B cell (primary cell): Measurements from ENCODE around the gene USH1C. TPM values are rescaled to one million over a fixed set of nuclear protein-coding genes. Genes with fewer than 3 reads are reported as not detected.

Experiments used
- ATAC-seq: fragments of 200-7000 bp; cut with Tn5 transposase; one replicate; pipeline ENCODE4 v1.10.0; 2021; ENCODE audit warnings: low read depth, mild to moderate bottlenecking, moderate number of reproducible peaks, moderate library complexity
- CTCF ChIA-PET: fragments of 350-600 bp; sonication (Branson Sonifier 250); formaldehyde crosslinking; loops from one replicate; lab custom pipeline; 2021; ENCODE audit warnings: antibody characterized with exemption, inconsistent platforms; lab: Charles Lee
- POLR2A ChIA-PET: fragments of 350-600 bp; sonication (Branson Sonifier 250); formaldehyde crosslinking; loops from one replicate; lab custom pipeline; 2021; ENCODE audit warnings: antibody characterized with exemption; lab: Charles Lee
- DNase-seq: peaks from one replicate; pipeline ENCODE4 v3.0.0; 2013
- H2AFZ ChIP-seq: 2 replicates; pipeline ENCODE4 v1.6.1; 2012; ENCODE audit warnings: mild to moderate bottlenecking, low read depth, low read length; ENCODE audit not compliant: insufficient read depth, poor library complexity, severe bottlenecking
- H3K27ac ChIP-seq, 2 donors: 1 replicate in 1 of 2; 2 replicates in 1 of 2; pipeline ENCODE4 v1.5.1; 2012 to 2013; ENCODE audit warnings: low read length in 2 of 2, mild to moderate bottlenecking in 2 of 2, moderate library complexity in 1 of 2
- H3K27me3 ChIP-seq, 4 experiments: fragments of 200-600 bp in 1 of 4; sonication (generic) in 1 of 4; replicated peaks in 1 of 4; 1 replicate in 2 of 4; 2 replicates in 2 of 4; pipeline versions ENCODE4 v1.6.1 to v1.7.0; 2013 to 2016; ENCODE audit warnings: low read length in 3 of 4, mild to moderate bottlenecking in 2 of 4, mixed read lengths in 1 of 4, moderate library complexity in 1 of 4; ENCODE audit not compliant: insufficient read depth in 4 of 4, control insufficient read depth in 3 of 4; ENCODE audit errors: control extremely low read depth in 1 of 4
- H3K36me3 ChIP-seq, 2 experiments: replicated peaks in 1 of 2; 1 replicate in 1 of 2; 2 replicates in 1 of 2; pipeline versions ENCODE4 v1.6.1 to v1.7.1; 2013; ENCODE audit warnings: low read length in 1 of 2; ENCODE audit not compliant: insufficient read depth in 2 of 2, control insufficient read depth in 1 of 2; ENCODE audit errors: control extremely low read depth in 1 of 2, extremely low read depth in 1 of 2
- H3K4me1 ChIP-seq, 2 donors: fragments of 200-600 bp in 1 of 2; sonication (generic) in 1 of 2; 1 replicate in 1 of 2; 2 replicates in 1 of 2; pipeline versions ENCODE4 v1.5.1 to v1.6.1; 2013 to 2017; ENCODE audit warnings: low read length in 2 of 2; ENCODE audit not compliant: control insufficient read depth in 2 of 2, insufficient read depth in 2 of 2
- H3K4me2 ChIP-seq: replicated peaks from 2 replicates; pipeline ENCODE3; 2012; ENCODE audit warnings: mild to moderate bottlenecking, low read depth, low read length; ENCODE audit not compliant: poor library complexity, severe bottlenecking
- H3K4me3 ChIP-seq, 5 experiments: fragments of 200-600 bp in 1 of 5; sonication (generic) in 1 of 5; 1 replicate in 3 of 5; 2 replicates in 2 of 5; pipeline versions ENCODE4 v1.5.1 to v1.7.0; 2011 to 2016; ENCODE audit warnings: low read length in 4 of 5, mild to moderate bottlenecking in 4 of 5, low read depth in 2 of 5, control low read depth in 1 of 5, moderate library complexity in 1 of 5; ENCODE audit not compliant: insufficient read depth in 1 of 5; ENCODE audit errors: control extremely low read depth in 1 of 5, extremely low read depth in 1 of 5
- H3K79me2 ChIP-seq: fragments of 200-600 bp; sonication (generic); one replicate; pipeline ENCODE4 v1.6.0; 2016; ENCODE audit warnings: low read length; ENCODE audit not compliant: control insufficient read depth, insufficient read depth
- H3K9ac ChIP-seq: fragments of 200-600 bp; sonication (generic); 2 replicates; pipeline ENCODE4 v1.6.1; 2017; ENCODE audit warnings: mild to moderate bottlenecking, low read length, moderate library complexity
- H3K9me3 ChIP-seq, 3 donors: one replicate each; pipeline versions ENCODE4 v1.6.1 to v1.7.1; 2013; ENCODE audit warnings: low read length in 2 of 3; ENCODE audit not compliant: control insufficient read depth in 2 of 3, insufficient read depth in 1 of 3; ENCODE audit errors: control extremely low read depth in 1 of 3
- H4K20me1 ChIP-seq: 2 replicates; pipeline ENCODE4 v1.6.0; 2012; ENCODE audit warnings: mild to moderate bottlenecking, low read length; ENCODE audit not compliant: insufficient read depth, control insufficient read depth, poor library complexity, severe bottlenecking
- H3K27ac Mint-ChIP-seq: one replicate; pipeline ENCODE4 v1.8.0; 2021; ENCODE audit warnings: mixed read lengths
- H3K27me3 Mint-ChIP-seq: one replicate; pipeline ENCODE4 v1.8.0; 2021; ENCODE audit warnings: mixed read lengths
- H3K4me1 Mint-ChIP-seq: one replicate; pipeline ENCODE4 v1.8.0; 2021; ENCODE audit warnings: mixed read lengths
- H3K4me3 Mint-ChIP-seq: one replicate; pipeline ENCODE4 v1.8.0; 2021; ENCODE audit warnings: mixed read lengths
- H3K9me3 Mint-ChIP-seq: one replicate; pipeline ENCODE4 v1.8.0; 2022; ENCODE audit warnings: mixed read lengths; ENCODE audit not compliant: insufficient read depth
- EZH2 ChIP-seq: IDR thresholded peaks from 2 replicates; pipeline ENCODE4 v1.6.1; 2012; ENCODE audit warnings: borderline replicate concordance, low read depth, mild to moderate bottlenecking, moderate library complexity, low read length; ENCODE audit not compliant: insufficient read depth, poor library complexity, severe bottlenecking
- WGBS: methylation state at CpG from one replicate; pipeline ENCODE4 v1.1.5; 2013; ENCODE audit warnings: missing lambda C conversion rate; ENCODE audit not compliant: insufficient coverage; 5-methylcytosine and 5-hydroxymethylcytosine counted together
- intact Hi-C: fragments of 100-400 bp; cut with micrococcal nuclease; formaldehyde crosslinking; loops from one replicate; pipeline ENCODE4 v1.10.0; 2022
- polyA plus RNA-seq: library from polyadenylated mRNA; depleted of rRNA; stranded (reverse); fragments of >200 nt; gene quantifications from 2 replicates; pipeline ENCODE4 v1.2.3, GENCODE V29; 2012
- total RNA-seq, 2 donors: library from RNA; stranded (reverse); fragments of 120-200 nt in 1 of 2; gene quantifications; 1 replicate in 1 of 2; 2 replicates in 1 of 2; pipeline versions ENCODE4 v1.2.3 to v1.2.4, GENCODE V29; 2013 to 2022
- TF ChIP-seq, protein P1 (sequence below): fragments of 200-600 bp; IDR thresholded peaks from one replicate; pipeline ENCODE4 v1.8.0; 2022; ENCODE audit warnings: antibody characterized with exemption, mild to moderate bottlenecking

Gene USH1C
- total and polyA plus RNA-seq, 2 donors (not counting 1 experiment from before 2014, with no cell fraction given): not detected

DNA sequence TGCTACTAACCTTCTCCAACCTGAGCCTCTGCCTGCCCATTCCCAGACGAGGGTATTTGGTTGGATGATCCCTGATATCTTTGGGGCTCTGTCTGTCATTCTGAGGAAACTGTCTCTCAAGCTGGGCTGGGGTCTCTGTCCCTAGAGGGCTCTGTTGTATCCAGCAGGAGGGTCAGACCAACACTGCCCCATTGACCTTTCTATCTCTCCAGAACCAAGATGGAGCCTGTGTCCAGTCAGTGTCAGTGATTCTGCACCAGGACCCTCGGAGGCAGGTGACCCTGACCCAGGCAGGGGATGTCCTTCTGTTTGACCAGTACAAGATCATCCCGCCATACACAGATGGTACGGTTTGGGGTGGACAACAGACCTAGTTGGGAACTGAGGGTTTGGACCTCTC is 24.7 kb upstream of the USH1C start:
- Histone ChIP-seq H3K4me2 (no peak overlapping the region), H3K27me3 (no peaks in the 10 kb centered on the region), H3K9me3 (no peaks in the 10 kb centered on the region), H2AFZ (no peak overlapping the region), H3K79me2 (no peaks in the 10 kb centered on the region), H3K9ac (no peak overlapping the region), H4K20me1 (no peaks in the 10 kb centered on the region), H3K4me3 (no peak overlapping the region), H3K27ac (no peak overlapping the region), H3K36me3 (no peaks in the 10 kb centered on the region), H3K4me1 (no peaks in the 10 kb centered on the region)
- ChIA-PET CTCF (no interaction called here), POLR2A (no interaction called here)
- intact Hi-C loops: loop anchor here (10.0 kb wide), 1 partner anchor 56 kb away; no protein-coding TSS in a partner anchor
- WGBS: 87% methylated on average over 4 of the region's 4 CpGs
- Mint-ChIP-seq H3K9me3 (no peaks in the 10 kb centered on the region), H3K27me3 (peaks cover 4% of the 10 kb centered on the region), H3K4me1 (peaks cover 5% of the 10 kb centered on the region), H3K4me3 (no peak overlapping the region), H3K27ac (no peak overlapping the region)
- ATAC-seq (no peak), DNase-seq (no peak)
- no peak for TF ChIP-seq EZH2
- TF ChIP-seq, protein P1, sequence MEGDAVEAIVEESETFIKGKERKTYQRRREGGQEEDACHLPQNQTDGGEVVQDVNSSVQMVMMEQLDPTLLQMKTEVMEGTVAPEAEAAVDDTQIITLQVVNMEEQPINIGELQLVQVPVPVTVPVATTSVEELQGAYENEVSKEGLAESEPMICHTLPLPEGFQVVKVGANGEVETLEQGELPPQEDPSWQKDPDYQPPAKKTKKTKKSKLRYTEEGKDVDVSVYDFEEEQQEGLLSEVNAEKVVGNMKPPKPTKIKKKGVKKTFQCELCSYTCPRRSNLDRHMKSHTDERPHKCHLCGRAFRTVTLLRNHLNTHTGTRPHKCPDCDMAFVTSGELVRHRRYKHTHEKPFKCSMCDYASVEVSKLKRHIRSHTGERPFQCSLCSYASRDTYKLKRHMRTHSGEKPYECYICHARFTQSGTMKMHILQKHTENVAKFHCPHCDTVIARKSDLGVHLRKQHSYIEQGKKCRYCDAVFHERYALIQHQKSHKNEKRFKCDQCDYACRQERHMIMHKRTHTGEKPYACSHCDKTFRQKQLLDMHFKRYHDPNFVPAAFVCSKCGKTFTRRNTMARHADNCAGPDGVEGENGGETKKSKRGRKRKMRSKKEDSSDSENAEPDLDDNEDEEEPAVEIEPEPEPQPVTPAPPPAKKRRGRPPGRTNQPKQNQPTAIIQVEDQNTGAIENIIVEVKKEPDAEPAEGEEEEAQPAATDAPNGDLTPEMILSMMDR: no peak

DNA sequence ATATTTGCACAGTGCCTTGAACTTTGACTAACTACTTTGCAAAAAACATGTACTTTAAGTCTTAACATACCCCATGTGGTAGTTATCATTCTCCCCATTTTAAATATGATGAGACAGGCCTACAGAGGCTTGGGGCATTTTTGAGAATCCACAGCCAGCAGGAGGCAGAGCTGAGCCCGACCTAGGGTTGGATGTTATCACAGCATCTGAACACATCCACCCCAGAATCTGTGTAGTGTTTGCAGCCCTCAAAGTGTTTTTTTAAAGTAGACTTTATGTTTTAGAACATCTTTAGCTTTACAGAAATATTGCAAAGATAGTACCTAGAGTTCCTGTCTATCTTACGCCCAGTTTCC is 20.4 kb upstream of the USH1C start:
- DNase-seq (no peak), ATAC-seq (no peak)
- H3K27ac Mint-ChIP-seq: no peak overlapping the region
- no peaks in the 10 kb centered on the region for H3K79me2 ChIP-seq
- H3K27ac ChIP-seq: no peak overlapping the region
- no peaks in the 10 kb centered on the region for H3K9me3 Mint-ChIP-seq
- ChIA-PET CTCF (no interaction called here), POLR2A (no interaction called here)
- no peak overlapping the region for H3K4me3 Mint-ChIP-seq
- H4K20me1 ChIP-seq: no peaks in the 10 kb centered on the region
- no peaks in the 10 kb centered on the region for H3K27me3 ChIP-seq
- no peak overlapping the region for H3K4me3 ChIP-seq
- WGBS: no CpG with 5 or more reads among the region's 2 CpGs
- no peaks in the 10 kb centered on the region for H3K4me1 ChIP-seq
- H3K9me3 ChIP-seq: no peaks in the 10 kb centered on the region
- H3K4me2 ChIP-seq: no peak overlapping the region
- TF ChIP-seq EZH2: no peak
- TF ChIP-seq, protein P1: no peak
- no peak overlapping the region for H3K9ac ChIP-seq
- H3K4me1 Mint-ChIP-seq: no peaks in the 10 kb centered on the region
- intact Hi-C loops: loop anchor here (10.0 kb wide), 1 partner anchor 60 kb away; no protein-coding TSS in a partner anchor
- no peaks in the 10 kb centered on the region for H3K27me3 Mint-ChIP-seq
- no peaks in the 10 kb centered on the region for H3K36me3 ChIP-seq
- H2AFZ ChIP-seq: no peak overlapping the region
